ENCODE measurements around the gene ARID3B. TPM values are rescaled to one million over a fixed set of nuclear protein-coding genes. Genes with fewer than 3 reads are reported as not detected.

Gene ARID3B
- total and polyA plus RNA-seq, 2 of the 13 experiments (the other 11 are each of a cell fraction or from before 2014, with no cell fraction given) = 5.3 to 12.8 TPM

GRCh38 chr15:74614744-74615507 is 73.9 kb downstream of the ARID3B start (continued):
- TF ChIP-seq ZNF549 (CRISPR knock-in tag; IDR thresholded peaks at IDR 0.05) (no peak), SP1 (IDR thresholded peaks at IDR 0.05) (no peak), SP1 (CRISPR knock-in tag; IDR thresholded peaks at IDR 0.05) (peak; percentile 77), ASH2L (IDR thresholded peaks at IDR 0.05; ENCODE audit: insufficient read length, low read depth, low read length) (no peak), NFKBIZ (CRISPR knock-in tag; IDR thresholded peaks at IDR 0.05) (no peak), ZNF225 (CRISPR knock-in tag; IDR thresholded peaks at IDR 0.05) (no peak), TFDP2 (CRISPR knock-in tag; IDR thresholded peaks at IDR 0.05) (0 out of 2 replicates have a peak, but pooled peaks have one; percentile 16), EEA1 (CRISPR knock-in tag; IDR thresholded peaks at IDR 0.05; ENCODE audit: borderline replicate concordance) (no peak), ZNF724P (CRISPR knock-in tag; IDR thresholded peaks at IDR 0.05; ENCODE audit: borderline replicate concordance) (no peak), ZNF431 (CRISPR knock-in tag; IDR thresholded peaks at IDR 0.05; ENCODE audit: borderline replicate concordance, low read depth) (0 out of 2 replicates have a peak, but pooled peaks have one; percentile 40), ZNF597 (CRISPR knock-in tag; IDR thresholded peaks at IDR 0.05) (0 out of 2 replicates have a peak, but pooled peaks have one; percentile 46), POLR2A (IDR thresholded peaks at IDR 0.05; ENCODE audit: insufficient read depth in 1 of 2, low read depth in 2 of 2, low read length in 2 of 2) (no peak), ATF5 (CRISPR knock-in tag; IDR thresholded peaks at IDR 0.05; ENCODE audit: low read depth) (0 out of 2 replicates have a peak, but pooled peaks have one; percentile 47), KMT2B (CRISPR knock-in tag; IDR thresholded peaks at IDR 0.05) (no peak), IRF1 (CRISPR knock-in tag; IDR thresholded peaks at IDR 0.05; ENCODE audit: low read depth) (no peak), U2AF1 (optimal IDR thresholded peaks at IDR 0.05; ENCODE audit: low read depth, low read length) (no peak), THAP9 (CRISPR knock-in tag; IDR thresholded peaks at IDR 0.05; ENCODE audit: borderline replicate concordance) (no peak), MLXIP (CRISPR knock-in tag; IDR thresholded peaks at IDR 0.05; ENCODE audit: borderline replicate concordance) (no peak), MLX (CRISPR knock-in tag; IDR thresholded peaks at IDR 0.05) (no peak)

Data from HepG2 (cell line).